SHP77 treated with DMSO at 0.1 percent for 48 hours (cell line): ENCODE data around the gene APBA1.

Experiments used
- DNase-seq: peaks from one replicate; lab custom pipeline; 2025; lab: John Stamatoyannopoulos, UW

Gene APBA1

GRCh38 chr9:69519470-69520240 is 152.5 kb downstream of the APBA1 start:
- no peak for DNase-seq

- DNase-seq, result no peak
Measured at GRCh38 chr9:69516353-69517322, 155.5 kb downstream of the APBA1 start.

- no peak for DNase-seq
Measured at GRCh38 chr9:69515810-69516209, 156.4 kb downstream of the APBA1 start.

GRCh38 chr9:69513141-69513820 is 158.9 kb downstream of the APBA1 start:
- no peak for DNase-seq

GRCh38 chr9:69504058-69504457 is 168.1 kb downstream of the APBA1 start:
- no peak for DNase-seq

- DNase-seq, result no peak
Measured at GRCh38 chr9:69502671-69503301, 169.4 kb downstream of the APBA1 start.

GRCh38 chr9:69500896-69501295 is 171.3 kb downstream of the APBA1 start:
- no peak for DNase-seq

GRCh38 chr9:69499959-69500358 is 172.2 kb downstream of the APBA1 start:
- no peak for DNase-seq

- no peak for DNase-seq
Measured at GRCh38 chr9:69499407-69499806, 172.8 kb downstream of the APBA1 start.

- DNase-seq, result no peak
Measured at GRCh38 chr9:69498470-69498869, 173.7 kb downstream of the APBA1 start.

- no peak for DNase-seq
Measured at GRCh38 chr9:69497816-69498215, 174.4 kb downstream of the APBA1 start.

- DNase-seq, result no peak
Measured at GRCh38 chr9:69496846-69497450, 175.2 kb downstream of the APBA1 start.

GRCh38 chr9:69495296-69495695 is 176.9 kb downstream of the APBA1 start:
- DNase-seq, result peak; percentile 33

- DNase-seq, result no peak
Measured at GRCh38 chr9:69494763-69495162, 177.4 kb downstream of the APBA1 start.

- DNase-seq, result no peak
Measured at GRCh38 chr9:69494208-69494607, 178.0 kb downstream of the APBA1 start.

- DNase-seq, result no peak
Measured at GRCh38 chr9:69486498-69486897, 185.7 kb downstream of the APBA1 start.

- DNase-seq, result no peak
Measured at GRCh38 chr9:69485466-69485865, 186.7 kb downstream of the APBA1 start.

- DNase-seq, result no peak
Measured at GRCh38 chr9:69483886-69484422, 188.2 kb downstream of the APBA1 start.

GRCh38 chr9:69476797-69477196 is 195.4 kb downstream of the APBA1 start:
- no peak for DNase-seq

- no peak for DNase-seq
Measured at GRCh38 chr9:69476016-69476415, 196.2 kb downstream of the APBA1 start.

- no peak for DNase-seq
Measured at GRCh38 chr9:69474821-69475220, 197.3 kb downstream of the APBA1 start.
